Fibroblast of skin of right quadriceps (primary cell): Measurements from ENCODE around the gene ROPN1L.
A peak's percentile ranks its signal among the peaks of the same experiment; 100 is the strongest.

ENCODE experiments used
- DNase-seq: peaks from one replicate; pipeline ENCODE4 v3.0.0-alpha.2; 2013

ROPN1L gene

DNA sequence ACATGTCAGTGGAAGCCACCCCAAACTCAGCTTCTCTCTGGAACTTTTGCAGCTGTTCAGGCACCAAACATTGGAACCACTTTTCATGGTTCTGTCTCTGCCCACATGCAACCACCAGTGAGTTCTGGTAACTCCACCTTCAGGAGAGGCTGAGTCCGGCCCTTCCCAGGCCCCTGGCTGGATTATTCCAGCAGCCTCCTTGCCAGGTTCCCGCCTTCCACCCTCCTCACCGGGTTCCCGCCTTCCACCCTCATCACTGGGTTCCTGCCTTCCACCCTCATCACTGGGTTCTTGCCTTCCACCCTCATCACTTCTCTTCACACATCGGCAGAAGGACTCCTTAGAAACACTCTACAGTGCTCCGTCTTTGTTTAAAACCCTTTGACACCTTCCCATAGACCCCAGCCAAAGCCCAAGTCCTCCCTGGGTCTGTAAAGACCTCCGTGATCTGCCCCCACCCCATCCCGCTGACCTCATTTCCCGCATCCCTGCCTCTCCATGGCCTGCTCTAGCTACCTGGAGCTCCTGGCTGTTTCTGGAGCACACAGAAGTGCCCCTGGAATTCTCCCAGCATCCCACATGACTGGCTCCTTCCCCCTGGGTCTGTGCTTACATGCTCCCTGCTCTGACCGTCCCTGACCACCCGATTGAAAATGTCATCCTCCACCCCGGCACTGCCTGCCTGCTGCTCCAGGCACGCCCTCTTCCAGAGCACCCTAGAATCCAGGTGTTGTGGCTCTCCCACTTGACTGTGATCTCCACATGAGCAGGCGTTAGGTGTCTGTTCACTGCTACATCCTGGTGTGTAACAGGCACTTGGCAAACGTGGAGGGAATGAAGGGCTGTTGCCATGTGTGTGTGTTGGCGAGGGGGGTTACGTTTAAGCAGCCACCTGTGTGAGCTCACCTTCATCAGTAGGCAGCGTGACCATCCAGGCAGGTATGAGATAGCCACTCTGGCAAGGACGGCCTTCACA is 17.7 kb downstream of the ROPN1L start:
- DNase-seq: no peak

DNA sequence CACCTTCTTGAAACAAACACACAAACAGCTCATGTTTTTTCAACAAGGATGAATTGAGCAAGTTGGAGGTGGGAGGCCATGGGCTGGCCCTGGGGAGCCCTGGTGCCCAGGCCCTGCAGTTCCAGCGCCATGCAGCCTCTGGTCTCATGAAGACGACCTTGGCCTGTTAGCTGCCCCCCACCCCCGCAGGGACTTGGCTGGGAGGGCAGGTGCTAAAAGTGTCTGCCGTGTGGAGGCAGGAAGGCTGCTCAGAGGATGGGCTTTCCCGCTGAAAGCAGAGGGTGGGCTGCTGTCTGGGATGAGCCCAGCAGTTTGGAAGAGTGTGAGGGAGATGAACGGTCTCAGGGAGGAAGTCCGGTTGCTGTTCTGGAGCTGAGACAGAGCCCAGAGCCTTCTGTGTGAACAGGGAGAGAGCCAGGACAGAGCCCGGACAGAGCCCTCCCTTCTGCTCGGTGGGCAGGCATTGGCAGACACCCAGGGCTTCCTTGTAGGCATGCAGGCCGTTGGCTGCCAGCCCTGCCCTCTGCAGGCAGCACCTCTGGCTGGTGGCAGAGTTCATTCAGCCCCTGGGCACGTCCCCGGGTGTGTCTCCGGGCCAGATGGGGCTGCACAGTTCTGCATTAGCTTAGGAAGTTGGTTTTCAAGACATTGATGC is 18.7 kb downstream of the ROPN1L start:
- no peak for DNase-seq

DNA sequence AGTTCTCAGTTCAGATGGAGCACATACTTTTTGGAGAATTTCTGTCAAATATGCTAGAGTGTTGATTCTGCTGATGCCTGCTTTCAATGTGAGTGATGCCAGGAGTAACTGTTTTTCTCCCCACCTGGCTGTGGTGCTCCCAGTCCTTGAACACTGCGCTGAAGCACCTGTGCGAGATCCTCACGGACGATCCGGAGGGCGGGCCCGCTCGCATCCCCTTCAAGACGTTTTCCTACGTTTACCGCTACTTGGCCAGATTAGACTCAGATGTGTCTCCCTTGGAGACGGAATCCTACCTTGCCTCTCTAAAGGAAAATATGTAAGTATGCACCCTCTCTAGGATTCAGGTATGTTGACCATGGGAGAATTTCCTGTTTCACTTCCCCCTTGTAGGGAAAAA is 19.4 kb downstream of the ROPN1L start:
- no peak for DNase-seq

DNA sequence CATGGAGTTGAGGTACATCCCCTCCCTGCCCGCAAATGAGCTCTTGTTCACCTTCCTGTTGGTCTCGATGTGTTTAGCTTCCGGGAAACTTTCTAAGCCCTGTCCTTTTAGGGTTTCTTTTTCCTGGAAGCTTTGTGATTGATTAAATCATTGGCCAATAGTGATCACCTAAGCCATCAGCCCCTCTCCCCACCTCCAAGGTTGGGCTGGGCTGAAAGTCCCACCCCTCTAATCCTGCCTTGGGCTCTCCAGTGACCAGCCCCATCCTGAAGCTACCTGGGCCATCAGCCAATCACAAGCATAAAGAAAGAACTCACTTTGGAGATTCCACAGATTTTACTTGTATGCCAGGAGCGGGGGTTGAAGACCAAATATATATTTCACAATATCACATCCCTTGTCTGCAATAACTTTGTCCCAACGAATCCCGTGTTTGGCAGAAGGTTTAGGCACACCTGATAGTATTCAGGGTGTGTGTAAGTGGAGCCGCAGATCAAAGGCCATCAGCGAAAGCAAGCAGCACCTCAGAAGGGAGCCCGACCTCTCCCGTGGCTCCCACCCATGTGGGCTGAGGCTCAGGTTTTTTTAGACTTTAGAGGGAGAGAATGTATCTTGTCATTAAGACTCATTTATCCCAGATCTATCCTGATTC is 20.4 kb downstream of the ROPN1L start:
- DNase-seq: no peak

- DNase-seq: no peak
Observed at GRCh38 chr5:10463566-10463965, 21.9 kb downstream of the ROPN1L start.

- DNase-seq: no peak
Observed at GRCh38 chr5:10464173-10464572, 22.5 kb downstream of the ROPN1L start.

GRCh38 chr5:10465726-10466125 is 24.0 kb downstream of the ROPN1L start:
- DNase-seq: no peak

DNA sequence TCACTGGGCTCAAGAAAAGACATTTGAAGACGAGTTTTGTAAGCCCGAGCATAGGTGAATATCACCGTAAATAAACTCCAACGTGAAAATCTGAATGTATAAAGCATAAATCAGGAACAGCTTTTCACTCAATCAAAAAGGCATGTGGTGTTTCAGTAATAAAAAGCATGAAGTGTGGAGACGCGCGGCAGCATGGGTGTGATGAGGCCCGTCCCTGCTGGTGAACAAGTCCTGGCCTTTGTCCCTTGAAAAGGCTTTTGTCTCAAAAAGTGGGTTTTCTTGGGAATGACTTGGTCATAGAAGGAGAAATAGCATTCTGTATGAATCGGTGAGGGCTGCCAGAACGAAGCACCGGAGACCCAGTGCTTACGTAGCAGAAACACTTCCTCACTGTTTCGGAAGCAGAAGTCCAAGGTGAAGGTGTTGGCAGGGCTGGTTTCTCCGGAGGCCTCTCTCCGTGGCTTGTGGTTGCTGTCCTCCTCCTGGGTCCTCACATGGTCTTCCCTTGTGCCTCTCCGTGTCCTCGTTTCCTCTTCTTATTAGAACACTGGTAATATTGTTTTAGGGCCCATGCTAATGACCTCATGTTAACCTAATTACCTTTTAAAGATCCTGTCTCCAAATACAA is 24.9 kb downstream of the ROPN1L start:
- DNase-seq: no peak

DNA sequence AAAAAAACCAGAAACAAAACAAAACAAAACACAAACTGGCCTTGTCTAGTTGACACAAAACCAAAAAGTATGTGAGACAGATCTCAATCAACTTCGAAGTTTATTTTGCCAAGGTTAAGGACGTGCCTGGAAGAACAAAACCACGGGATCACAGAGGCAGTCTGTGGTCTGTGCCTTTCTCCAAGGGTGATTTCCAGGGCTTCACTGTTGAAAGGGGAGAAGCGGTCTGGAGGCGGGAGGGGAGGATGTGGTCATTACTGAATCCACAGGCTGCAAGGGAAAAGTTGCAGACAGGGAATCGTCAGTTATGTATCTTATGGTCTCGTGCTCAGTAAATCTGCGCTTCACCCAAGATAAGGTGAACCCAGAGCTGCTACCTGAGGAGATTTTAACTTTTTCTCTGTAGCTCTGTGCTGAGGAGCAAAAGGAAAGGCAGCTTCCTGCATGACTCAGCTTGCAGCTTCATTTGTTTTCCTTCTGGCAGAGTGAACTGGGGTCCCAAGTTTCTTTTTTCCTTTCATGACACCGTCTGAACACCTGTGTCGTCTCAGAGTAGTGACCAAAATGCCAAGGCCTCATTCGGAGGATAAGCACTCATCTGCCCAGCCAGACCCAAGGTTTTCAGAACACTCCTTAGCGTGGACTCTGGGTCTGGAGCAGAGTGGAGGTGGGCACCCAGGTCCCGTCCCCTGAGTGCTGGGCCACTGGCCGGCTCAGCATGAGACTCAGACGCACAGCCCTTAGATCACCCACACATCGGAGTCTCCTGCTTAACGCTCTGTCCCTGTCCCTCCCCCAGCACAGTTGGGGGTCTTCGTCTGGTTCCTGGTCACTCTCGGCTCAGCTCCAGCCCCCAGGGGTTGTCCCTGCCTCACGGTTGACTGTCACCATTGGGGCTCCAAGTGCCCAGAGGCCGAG is 25.9 kb downstream of the ROPN1L start:
- peak; percentile 49 for DNase-seq

DNA sequence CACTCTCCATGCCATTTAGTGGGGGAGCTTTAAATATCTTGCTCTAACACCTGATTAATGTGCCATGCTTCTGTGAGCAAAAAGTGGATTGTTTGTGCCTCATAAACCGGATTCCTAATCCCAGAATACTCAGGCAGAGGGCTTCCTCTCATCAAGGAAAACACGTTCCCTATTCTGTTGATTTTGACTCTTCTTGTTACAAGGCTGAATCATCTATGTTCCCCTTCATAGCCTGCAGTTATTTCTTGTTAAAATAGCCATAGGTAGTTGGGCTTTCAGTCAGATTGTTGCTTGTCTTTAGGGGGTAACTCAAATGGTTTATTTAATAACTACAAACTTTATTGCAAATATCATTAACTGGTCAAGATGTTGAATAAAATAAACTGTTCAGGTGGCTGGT is 26.6 kb downstream of the ROPN1L start:
- no peak for DNase-seq

DNA sequence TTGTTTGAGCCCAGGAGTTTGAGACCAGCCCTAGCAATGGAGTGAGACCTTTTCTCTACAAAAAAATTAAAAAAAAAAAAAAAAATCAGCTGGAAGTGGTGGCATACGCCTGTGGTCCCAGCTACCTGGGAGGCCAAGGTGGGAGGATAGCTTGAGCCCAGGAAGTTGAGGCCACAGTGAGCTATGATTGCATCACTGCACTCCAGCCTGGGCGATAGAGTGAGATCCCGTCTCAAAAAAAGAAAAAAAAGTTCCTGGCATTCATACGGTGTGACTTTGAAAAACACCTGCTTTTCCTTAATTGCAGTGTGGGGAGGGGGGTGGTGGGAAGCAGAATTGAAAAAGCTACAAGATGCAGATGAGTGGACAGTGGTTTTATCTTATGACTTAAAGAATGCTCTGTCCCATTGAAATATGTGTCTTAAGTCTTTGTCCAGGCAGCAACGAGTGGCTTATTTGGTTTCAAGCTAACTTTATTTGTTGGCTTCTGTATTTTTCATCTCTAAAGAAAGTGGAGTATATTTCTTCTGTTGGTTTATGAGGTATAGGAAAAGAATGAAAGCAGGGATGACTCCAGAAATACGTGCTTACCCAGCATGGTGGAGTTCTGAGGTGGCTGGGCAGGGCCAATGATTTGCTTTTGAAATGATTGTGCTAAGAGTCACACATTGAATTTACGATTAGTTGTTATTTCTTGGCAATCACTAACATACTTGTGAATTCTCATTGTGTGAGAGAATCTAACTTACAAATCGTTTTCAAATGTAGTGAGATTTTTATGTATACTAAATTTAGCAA is 27.8 kb downstream of the ROPN1L start:
- DNase-seq: peak; percentile 96

DNA sequence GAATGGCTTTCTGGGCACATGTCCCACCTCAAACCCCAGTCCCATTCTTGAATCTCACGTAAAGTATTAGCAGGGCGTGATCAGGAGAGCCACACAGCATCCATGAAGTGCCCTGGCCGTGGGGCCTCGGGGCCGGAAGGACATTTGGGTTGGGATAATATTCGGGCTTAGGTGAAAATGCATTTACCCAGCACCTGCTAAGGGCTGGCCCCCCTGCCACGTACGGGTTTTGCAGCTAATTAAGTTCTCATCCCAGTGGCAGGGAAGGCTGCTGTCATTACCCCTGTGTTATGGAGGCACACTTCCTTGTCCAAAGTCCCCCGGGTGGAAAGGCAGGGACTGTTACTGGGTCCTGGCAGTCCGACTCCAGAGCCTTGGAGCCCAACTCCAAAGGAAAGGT is 29.0 kb downstream of the ROPN1L start:
- DNase-seq: no peak

DNA sequence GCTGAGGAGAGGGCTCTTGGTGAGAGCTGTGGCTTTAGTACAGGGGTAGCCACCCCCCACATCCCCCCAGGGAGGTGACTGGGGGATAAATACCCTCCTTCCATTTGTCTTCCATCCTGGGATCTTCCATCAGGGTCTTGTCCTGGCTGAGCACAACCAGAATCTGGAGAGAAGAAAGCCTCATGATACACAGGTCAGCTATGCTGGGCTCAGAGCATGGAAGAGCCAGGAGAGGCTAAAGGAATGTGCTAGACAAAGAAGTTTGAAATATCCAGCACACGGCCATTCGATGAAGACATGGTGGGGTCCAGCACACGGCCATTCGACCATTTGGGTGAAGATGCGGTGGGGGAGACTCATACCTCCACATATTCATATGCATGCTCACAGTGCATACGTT is 30.0 kb downstream of the ROPN1L start:
- DNase-seq: peak; percentile 41

DNA sequence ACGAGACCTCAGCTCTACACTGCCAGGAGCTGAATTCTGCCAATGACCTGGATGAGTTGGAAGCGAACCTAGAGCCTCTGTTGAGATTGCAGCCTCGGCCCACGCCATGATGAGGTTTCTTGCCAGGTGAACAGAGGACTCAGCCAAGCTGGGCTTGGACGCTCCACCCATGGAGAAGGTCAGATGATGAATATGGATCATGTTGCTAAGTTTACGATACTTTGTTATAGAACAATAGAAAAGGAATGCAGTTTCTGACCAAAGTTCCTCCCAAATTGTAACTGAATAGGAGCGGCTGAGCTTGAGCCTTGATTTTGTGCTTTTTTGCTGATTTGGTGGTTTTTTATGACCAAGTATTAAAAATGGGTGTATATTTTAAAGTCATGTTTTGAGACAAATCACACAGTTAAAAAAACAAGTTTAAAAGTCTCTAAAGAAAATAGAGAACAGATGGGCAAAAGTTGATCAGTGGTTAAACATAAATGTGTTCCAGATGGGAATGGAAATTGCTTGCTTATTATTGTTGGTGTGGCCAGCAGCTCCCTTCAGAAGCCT is 32.9 kb downstream of the ROPN1L start:
- peak; percentile 80 for DNase-seq

DNA sequence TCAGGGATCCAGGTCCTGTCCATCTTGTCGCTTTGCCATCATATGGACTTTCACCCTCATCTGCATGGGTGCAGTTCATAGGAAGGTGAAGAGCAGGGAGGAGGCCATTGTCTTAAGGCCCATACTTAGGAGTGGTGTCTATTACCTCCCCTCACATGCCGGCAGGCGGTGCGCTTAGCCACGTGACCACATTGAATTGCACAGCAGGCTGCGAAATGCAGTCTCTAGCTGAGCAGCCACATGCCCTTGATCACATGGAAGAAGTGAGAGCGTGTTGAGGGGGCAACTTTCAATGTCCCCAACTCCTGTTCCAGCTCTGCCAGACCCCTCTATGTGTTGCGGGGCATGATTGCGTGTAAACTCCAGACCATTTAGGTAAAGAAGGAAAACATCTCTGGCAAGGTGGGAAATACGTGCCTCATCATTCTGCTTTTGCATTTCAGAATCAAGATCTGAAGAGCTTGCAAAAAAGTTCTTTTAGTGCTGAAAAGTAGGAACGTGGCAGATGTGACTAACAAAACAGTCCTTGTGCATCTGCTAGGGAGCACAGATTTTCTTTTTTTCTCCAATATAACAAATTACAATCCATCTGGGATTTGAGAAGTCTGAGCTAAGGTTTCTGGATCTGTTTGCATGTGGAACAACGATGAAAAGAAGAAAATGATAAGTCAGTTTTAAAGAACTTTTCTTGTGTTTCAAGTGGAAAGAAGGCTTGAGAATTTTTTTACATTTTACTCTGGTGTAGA is 34.4 kb downstream of the ROPN1L start:
- no peak for DNase-seq

DNA sequence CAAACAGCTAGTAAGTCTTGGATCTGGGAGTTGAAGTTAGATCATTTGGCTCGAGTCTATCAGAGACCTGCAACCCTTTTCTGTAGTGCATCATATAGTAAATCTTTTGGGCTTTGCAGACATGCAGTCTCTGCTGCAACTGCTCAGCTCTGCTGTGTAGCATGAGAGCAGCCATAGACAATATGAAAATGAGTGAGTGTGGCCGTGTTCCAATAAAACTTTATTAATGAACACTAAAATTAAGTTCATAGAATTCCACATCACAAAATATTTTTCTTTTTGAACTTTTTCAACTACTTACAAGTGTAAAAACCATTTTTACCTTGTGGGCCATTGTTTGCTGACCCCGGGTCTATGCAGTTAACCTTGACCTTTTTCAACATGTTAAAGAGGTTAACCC is 35.2 kb downstream of the ROPN1L start:
- no peak for DNase-seq

DNA sequence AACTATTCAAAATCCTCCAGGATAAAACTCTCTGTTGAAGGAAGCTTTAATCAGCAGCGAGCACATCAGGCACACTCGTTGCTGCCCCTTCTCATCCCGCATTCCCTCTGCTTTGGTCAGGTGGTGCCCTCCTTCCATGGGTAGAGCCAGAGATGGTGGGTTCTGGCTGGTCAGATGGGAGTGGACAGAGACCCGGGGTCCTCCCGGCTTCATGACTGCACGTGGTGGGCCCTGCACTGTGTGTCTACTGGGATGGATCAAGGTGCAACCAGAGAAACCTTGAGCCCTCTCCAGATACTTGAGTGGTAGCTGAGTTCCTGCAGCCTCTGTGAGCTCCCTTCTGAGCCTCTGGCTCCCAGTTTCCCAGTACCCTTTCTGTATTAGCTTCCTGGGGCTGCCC is 36.3 kb downstream of the ROPN1L start:
- no peak for DNase-seq

DNA sequence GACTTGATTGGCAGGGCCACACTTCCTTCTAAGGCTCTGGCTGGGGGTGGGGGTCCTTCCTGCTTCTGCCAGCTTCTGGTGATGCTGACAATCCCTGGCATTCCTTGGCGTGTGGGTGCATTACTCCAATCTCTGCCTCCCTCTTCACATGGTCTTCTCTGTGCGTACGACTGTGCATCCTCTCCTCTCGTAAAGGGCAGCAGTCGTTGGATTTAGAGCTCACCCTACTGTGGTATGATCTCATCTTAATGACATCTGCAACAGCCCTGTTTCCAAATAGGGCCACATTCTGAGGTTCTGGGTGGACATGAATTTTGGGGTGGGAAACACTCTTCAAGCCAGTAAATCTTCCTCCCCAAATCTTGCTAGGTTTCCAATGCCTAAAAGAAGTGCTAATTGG is 36.8 kb downstream of the ROPN1L start:
- peak; percentile 63 for DNase-seq

GRCh38 chr5:10479154-10479721 is 37.6 kb downstream of the ROPN1L start:
- DNase-seq: peak; percentile 92
